HepG2 (cell line): ENCODE data around the gene FNDC10. TPM values are rescaled to one million over a fixed set of nuclear protein-coding genes. Genes with fewer than 3 reads are reported as not detected.
A peak's percentile ranks its signal among the peaks of the same experiment; 100 is the strongest.

ENCODE experiments used
- ATF1 ChIP-seq: IDR thresholded peaks from 2 replicates; pipeline ENCODE4 v1.6.1; 2016; ENCODE audit warnings: mild to moderate bottlenecking, control low read depth
- HNF4A ChIP-seq: sonication (generic); formaldehyde crosslinking; IDR thresholded peaks from 2 replicates; pipeline ENCODE4 v1.4.0; 2020; ENCODE audit warnings: missing genetic modification reagents
- HOXA3 ChIP-seq: sonication (generic); formaldehyde crosslinking; IDR thresholded peaks from 2 replicates; pipeline ENCODE4 v1.5.0; 2020; ENCODE audit warnings: missing genetic modification reagents
- KDM2A ChIP-seq: sonication (generic); formaldehyde crosslinking; IDR thresholded peaks from 2 replicates; pipeline ENCODE4 v1.4.0; 2020; ENCODE audit warnings: low read depth, missing genetic modification reagents, borderline replicate concordance
- NFAT5 ChIP-seq: sonication (generic); formaldehyde crosslinking; IDR thresholded peaks from 2 replicates; pipeline ENCODE4 v1.4.0; 2020; ENCODE audit warnings: missing genetic modification reagents
- PHF8 ChIP-seq: sonication (generic); formaldehyde crosslinking; IDR thresholded peaks from 2 replicates; pipeline ENCODE4 v1.5.0; 2020; ENCODE audit warnings: missing genetic modification reagents
- SSRP1 ChIP-seq: IDR thresholded peaks from 2 replicates; pipeline ENCODE4 v1.6.1; 2016; ENCODE audit warnings: control low read depth
- TGIF2 ChIP-seq: IDR thresholded peaks from 2 replicates; pipeline ENCODE4 v1.6.1; 2016; ENCODE audit warnings: control low read depth, missing compliant biosample characterization
- ZNF343 ChIP-seq: sonication (generic); formaldehyde crosslinking; IDR thresholded peaks from 2 replicates; pipeline ENCODE4 v1.4.0; 2020; ENCODE audit warnings: mild to moderate bottlenecking, missing genetic modification reagents
- ZNF431 ChIP-seq: sonication (generic); formaldehyde crosslinking; IDR thresholded peaks from 2 replicates; pipeline ENCODE4 v1.9.0; 2022; ENCODE audit warnings: missing genetic modification reagents, low read depth, mild to moderate bottlenecking, borderline replicate concordance
- ZNF776 ChIP-seq: sonication (generic); formaldehyde crosslinking; IDR thresholded peaks from 2 replicates; pipeline ENCODE4 v1.4.0; 2020; ENCODE audit warnings: mild to moderate bottlenecking, missing genetic modification reagents
- polyA plus RNA-seq, 8 experiments: library from polyadenylated mRNA; depleted of rRNA in 3 of 8; stranded (reverse) in 7 of 8; unstranded in 1 of 8; fragments of >200 nt; fragmentation: Illumina TruSeq in 4 of 8; extraction: Trizol in 4 of 8; gene quantifications; 2 replicates each; pipeline versions ENCODE4 v1.2.1 to v1.2.3, GENCODE V29; 2011 to 2016; ENCODE audit warnings: low read depth in 4 of 8, missing spikeins in 1 of 8, mixed read lengths in 1 of 8; ENCODE audit not compliant: insufficient read depth in 1 of 8
- total RNA-seq, 5 experiments: library from RNA; depleted of rRNA; stranded (reverse); fragments of >200 nt; fragmentation: Illumina TruSeq; extraction: Trizol; gene quantifications; 2 replicates each; pipeline ENCODE4 v1.2.3, GENCODE V29; 2016; ENCODE audit warnings: low read depth in 1 of 5

Gene FNDC10
- total and polyA plus RNA-seq, 2 of the 13 experiments (the other 11 are each of a cell fraction or from before 2014, with no cell fraction given): 2.2 to 2.5 TPM

- peak; percentile 67; the same call in 1 of the 2 replicates for TF ChIP-seq SSRP1 (CRISPR knock-in tag)
- TF ChIP-seq ZNF343 (CRISPR knock-in tag): peak; percentile 56; the same call in 1 of the 2 replicates
- peak; percentile 95 for TF ChIP-seq PHF8 (CRISPR knock-in tag)
- peak; percentile 97 for TF ChIP-seq HOXA3
- TF ChIP-seq ZNF776 (CRISPR knock-in tag): no peak
- peak; percentile 60 for TF ChIP-seq ZNF431 (CRISPR knock-in tag)
- TF ChIP-seq HNF4A (CRISPR knock-in tag): no peak; the same call in 1 of the 2 replicates
- peak; percentile 87 for TF ChIP-seq ATF1 (CRISPR knock-in tag)
- no peak for TF ChIP-seq TGIF2
- TF ChIP-seq KDM2A: peak; percentile 77
- peak; percentile 25; the same call in 1 of the 2 replicates for TF ChIP-seq NFAT5
Measured at GRCh38 chr1:1615256-1616044, 15.5 kb upstream of the FNDC10 start, which contains the start of gene MIB2 (continued).
